Parathyroid adenoma (tissue), 2 donors: ENCODE measurements around the gene COMT.

Source experiments
- H2AFZ ChIP-seq: fragments of 300-600 bp; sonication (generic); one replicate; pipeline ENCODE4 v1.7.0; 2017; ENCODE audit warnings: antibody characterized with exemption, mild to moderate bottlenecking
- H3K27ac ChIP-seq: fragments of 300-600 bp; sonication (generic); one replicate; pipeline ENCODE4 v1.7.0; 2017
- H3K27me3 ChIP-seq: fragments of 300-600 bp; sonication (generic); one replicate; pipeline ENCODE4 v1.7.0; 2017; ENCODE audit warnings: low read length; ENCODE audit not compliant: control insufficient read depth, insufficient read depth
- H3K36me3 ChIP-seq: fragments of 300-600 bp; sonication (generic); one replicate; pipeline ENCODE4 v1.7.0; 2017; ENCODE audit warnings: low read length; ENCODE audit not compliant: control insufficient read depth, insufficient read depth
- H3K4me1 ChIP-seq: fragments of 300-600 bp; sonication (generic); one replicate; pipeline ENCODE4 v1.7.0; 2017; ENCODE audit warnings: control low read depth
- H3K4me2 ChIP-seq: fragments of 300-600 bp; sonication (generic); one replicate; pipeline ENCODE4 v1.7.0; 2017; ENCODE audit warnings: low read length
- H3K4me3 ChIP-seq: fragments of 300-600 bp; sonication (generic); one replicate; pipeline ENCODE4 v1.7.0; 2017; ENCODE audit warnings: low read depth, low read length
- H3K79me2 ChIP-seq: fragments of 300-600 bp; sonication (generic); one replicate; pipeline ENCODE4 v1.7.0; 2017; ENCODE audit warnings: control low read depth
- H3K9ac ChIP-seq: fragments of 300-600 bp; sonication (generic); one replicate; pipeline ENCODE4 v1.7.0; 2017; ENCODE audit warnings: mild to moderate bottlenecking
- H3K9me3 ChIP-seq: fragments of 300-600 bp; sonication (generic); one replicate; pipeline ENCODE4 v1.7.0; 2017; ENCODE audit warnings: low read length; ENCODE audit not compliant: control insufficient read depth
- TF ChIP-seq, protein P1 (sequence below): fragments of 300-600 bp; sonication (generic); IDR thresholded peaks from one replicate; pipeline ENCODE4 v1.7.0; 2017; ENCODE audit warnings: antibody characterized with exemption, mild to moderate bottlenecking
- donor health status: primary hyperparathyroidism.

Gene COMT

DNA sequence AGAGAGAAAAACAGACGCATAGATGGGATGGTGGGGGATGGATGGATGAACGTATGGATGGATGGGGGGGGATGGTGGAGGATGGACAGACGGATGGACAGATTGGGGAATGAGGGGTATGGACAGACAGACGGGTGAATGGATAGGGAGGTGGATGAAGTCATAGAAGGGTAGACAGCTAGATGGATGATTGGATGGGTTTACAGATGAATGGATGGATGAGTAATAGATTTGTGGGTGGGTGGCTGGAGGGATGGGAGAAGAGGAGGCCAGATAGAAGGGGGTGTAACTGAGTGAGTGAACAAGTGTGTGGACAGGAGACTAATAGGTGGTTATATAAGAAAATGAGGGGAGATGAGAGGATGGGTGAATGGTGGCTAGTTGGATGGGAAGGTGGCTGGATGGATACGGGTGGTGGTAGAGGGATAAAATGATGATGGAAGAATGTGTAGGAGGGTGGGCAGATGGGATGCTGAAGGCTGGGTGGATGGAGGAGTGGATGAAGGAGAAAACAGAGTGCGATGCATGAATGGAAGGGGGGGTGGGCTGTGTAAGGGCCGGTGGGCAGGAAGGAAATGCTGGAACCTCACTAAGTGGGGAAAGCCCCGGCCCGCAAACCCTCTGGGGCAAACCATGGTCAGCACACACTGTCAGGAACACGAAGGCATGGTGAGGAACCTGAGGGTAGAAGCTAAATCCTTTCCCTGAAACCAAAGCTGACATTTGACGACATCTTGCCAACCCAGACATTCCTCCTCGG, 53.5 kb downstream of the COMT start:
- no peaks in the 10 kb centered on the region for H3K36me3 ChIP-seq
- H3K9me3 ChIP-seq: no peaks in the 10 kb centered on the region
- no peak overlapping the region for H2AFZ ChIP-seq
- H3K4me2 ChIP-seq: no peak overlapping the region
- peaks cover 12% of the 10 kb centered on the region for H3K4me1 ChIP-seq
- TF ChIP-seq, protein P1, sequence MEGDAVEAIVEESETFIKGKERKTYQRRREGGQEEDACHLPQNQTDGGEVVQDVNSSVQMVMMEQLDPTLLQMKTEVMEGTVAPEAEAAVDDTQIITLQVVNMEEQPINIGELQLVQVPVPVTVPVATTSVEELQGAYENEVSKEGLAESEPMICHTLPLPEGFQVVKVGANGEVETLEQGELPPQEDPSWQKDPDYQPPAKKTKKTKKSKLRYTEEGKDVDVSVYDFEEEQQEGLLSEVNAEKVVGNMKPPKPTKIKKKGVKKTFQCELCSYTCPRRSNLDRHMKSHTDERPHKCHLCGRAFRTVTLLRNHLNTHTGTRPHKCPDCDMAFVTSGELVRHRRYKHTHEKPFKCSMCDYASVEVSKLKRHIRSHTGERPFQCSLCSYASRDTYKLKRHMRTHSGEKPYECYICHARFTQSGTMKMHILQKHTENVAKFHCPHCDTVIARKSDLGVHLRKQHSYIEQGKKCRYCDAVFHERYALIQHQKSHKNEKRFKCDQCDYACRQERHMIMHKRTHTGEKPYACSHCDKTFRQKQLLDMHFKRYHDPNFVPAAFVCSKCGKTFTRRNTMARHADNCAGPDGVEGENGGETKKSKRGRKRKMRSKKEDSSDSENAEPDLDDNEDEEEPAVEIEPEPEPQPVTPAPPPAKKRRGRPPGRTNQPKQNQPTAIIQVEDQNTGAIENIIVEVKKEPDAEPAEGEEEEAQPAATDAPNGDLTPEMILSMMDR: no peak
- H3K79me2 ChIP-seq: no peaks in the 10 kb centered on the region
- H3K4me3 ChIP-seq: no peak overlapping the region
- H3K27me3 ChIP-seq: no peaks in the 10 kb centered on the region
- H3K9ac ChIP-seq: no peak overlapping the region
- H3K27ac ChIP-seq: no peak overlapping the region

DNA sequence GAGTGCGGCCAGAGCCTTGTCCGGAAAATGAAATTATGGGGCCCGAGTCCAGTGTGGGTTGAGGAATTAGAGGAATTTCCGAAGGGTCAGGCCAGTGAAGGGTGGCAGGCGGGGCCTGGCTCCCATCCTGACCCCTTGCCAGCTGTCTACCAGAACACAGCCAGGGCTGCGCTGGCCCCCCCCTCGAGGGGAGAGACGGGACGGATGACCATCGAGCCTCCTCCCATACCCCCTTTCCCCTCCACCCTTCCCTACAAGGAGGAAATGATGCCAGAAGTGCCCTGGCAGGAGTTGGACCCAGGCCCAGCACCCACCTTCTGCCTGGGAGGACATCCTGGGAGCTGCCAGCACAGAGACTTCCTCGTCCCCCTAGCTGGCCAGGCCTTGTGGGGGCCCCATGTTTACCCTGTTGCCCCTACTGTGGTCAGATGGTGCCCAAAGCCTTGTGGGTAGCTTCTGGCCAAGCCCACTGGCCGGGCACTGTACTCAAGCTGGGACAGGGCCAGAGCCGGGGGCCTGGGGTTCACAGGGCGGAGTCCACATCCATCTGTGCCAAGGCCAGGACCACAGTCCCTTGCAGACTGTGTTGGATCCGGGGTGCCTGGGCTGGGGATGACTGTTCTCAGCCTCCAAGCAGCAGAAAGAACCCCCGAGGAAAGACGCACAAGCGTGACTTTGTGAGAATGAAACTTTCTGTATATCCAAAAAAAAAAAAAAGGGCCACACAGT, 54.2 kb downstream of the COMT start:
- Histone ChIP-seq H3K36me3 (no peaks in the 10 kb centered on the region), H3K9me3 (no peaks in the 10 kb centered on the region), H3K4me3 (no peak overlapping the region), H3K79me2 (no peaks in the 10 kb centered on the region), H3K4me1 (peaks cover 12% of the 10 kb centered on the region), H3K27me3 (no peaks in the 10 kb centered on the region), H3K27ac (no peak overlapping the region), H3K4me2 (no peak overlapping the region), H3K9ac (no peak overlapping the region), H2AFZ (no peak overlapping the region)
- TF ChIP-seq, protein P1: no peak

DNA sequence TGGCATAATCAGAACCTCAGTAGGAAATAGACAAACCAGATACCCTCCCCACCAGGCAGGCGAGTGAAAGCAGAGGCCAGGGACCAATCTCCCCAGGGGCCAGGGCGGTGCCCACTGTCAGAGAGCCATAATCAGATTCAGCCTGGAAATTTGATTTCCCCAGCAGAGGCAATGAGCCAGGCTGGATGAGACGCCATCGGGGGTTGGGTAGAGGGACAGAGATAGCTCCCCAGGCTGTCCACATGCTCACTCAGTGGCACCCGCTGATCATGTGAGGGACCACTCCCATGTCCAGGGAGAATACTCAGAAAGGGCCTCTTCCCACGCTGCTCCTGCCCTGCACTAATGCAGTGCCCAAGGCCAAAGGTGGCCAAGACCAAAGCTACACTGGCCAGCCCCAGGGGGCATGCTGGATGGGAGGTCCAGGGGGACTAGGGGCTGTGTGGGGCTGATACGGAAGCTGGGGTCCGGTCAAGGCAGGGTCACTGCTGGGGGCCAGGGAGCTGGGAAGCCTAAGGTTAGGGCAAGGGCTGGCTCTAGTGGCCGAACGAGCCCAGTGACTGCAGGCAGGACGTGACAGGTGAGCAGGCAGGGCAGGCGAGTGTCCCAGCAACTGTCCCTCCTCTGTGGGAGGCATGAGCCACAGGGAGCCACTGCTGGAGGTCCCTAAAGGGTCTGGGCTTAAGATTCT, 55.3 kb downstream of the COMT start:
- H3K9ac ChIP-seq: no peak overlapping the region
- no peak overlapping the region for H2AFZ ChIP-seq
- peaks cover 16% of the 10 kb centered on the region for H3K4me1 ChIP-seq
- TF ChIP-seq, protein P1: no peak
- no peaks in the 10 kb centered on the region for H3K9me3 ChIP-seq
- H3K36me3 ChIP-seq: no peaks in the 10 kb centered on the region
- no peaks in the 10 kb centered on the region for H3K27me3 ChIP-seq
- H3K79me2 ChIP-seq: no peaks in the 10 kb centered on the region
- no peak overlapping the region for H3K27ac ChIP-seq
- no peak overlapping the region for H3K4me2 ChIP-seq
- no peak overlapping the region for H3K4me3 ChIP-seq

DNA sequence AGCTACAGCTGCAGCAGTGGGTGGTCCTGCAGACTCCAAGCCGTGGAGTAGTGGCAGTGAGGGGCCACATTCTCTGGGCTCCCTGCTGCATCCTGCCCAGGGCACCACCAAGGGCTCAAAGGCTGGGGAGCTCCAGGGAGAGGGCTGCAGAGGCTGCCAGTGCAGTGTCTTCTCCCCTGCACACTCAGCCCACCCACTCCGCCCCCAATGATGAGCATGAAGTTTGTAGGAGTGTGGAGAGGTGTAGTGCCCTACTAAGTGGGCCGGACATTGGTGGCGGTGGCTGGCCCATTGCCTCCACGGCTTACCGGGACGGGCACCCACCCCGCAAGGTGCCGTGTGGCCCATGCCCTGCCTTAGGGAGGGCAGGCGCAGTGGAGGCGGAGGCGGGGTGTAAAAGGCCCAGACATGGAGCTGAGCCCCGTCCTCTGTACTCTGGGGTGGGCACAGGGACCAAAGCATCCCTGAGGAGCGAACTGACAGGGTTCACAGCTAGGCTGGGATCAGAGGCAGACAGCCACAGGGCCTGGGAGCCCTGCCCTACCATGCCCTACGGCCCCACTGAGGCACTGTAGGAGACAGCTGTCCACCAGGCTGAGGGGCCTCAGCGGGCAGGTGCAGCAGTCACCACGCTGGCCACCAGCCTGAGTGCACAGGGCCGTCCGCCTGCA, 56.1 kb downstream of the COMT start:
- TF ChIP-seq, protein P1: no peak
- no peaks in the 10 kb centered on the region for H3K79me2 ChIP-seq
- peaks cover 16% of the 10 kb centered on the region for H3K4me1 ChIP-seq
- no peak overlapping the region for H3K4me3 ChIP-seq
- no peak overlapping the region for H3K9ac ChIP-seq
- no peaks in the 10 kb centered on the region for H3K36me3 ChIP-seq
- no peak overlapping the region for H3K27ac ChIP-seq
- no peak overlapping the region for H2AFZ ChIP-seq
- no peak overlapping the region for H3K4me2 ChIP-seq
- H3K27me3 ChIP-seq: no peaks in the 10 kb centered on the region
- H3K9me3 ChIP-seq: no peaks in the 10 kb centered on the region
